A549 (cell line): ENCODE results near the gene TIAM2. TPM values are rescaled to one million over a fixed set of nuclear protein-coding genes. Genes with fewer than 3 reads are reported as not detected.

Experiments used
- ATAC-seq, 2 experiments: fragments of 200-7000 bp in 1 of 2; fragments of >200 bp in 1 of 2; cut with Nextera tagmentation in 1 of 2; cut with Tn5 transposase in 1 of 2; 3 replicates each; pipeline versions ENCODE4 v1.8.0 to v1.9.1; 2018 to 2020; ENCODE audit warnings: mild to moderate bottlenecking in 1 of 2, moderate library complexity in 1 of 2
- CTCF ChIA-PET: fragments of 300-600 bp; sonication (Branson Sonifier 250); formaldehyde crosslinking; extraction: SDS; loops from one replicate; lab custom pipeline; 2021; ENCODE audit warnings: antibody characterized with exemption, inconsistent platforms; lab: Yijun Ruan, JAX
- POLR2A ChIA-PET: fragments of 350-600 bp; formaldehyde crosslinking; extraction: SDS; loops from one replicate; lab custom pipeline; 2021; ENCODE audit warnings: antibody characterized with exemption, inconsistent platforms; lab: Yijun Ruan, JAX
- DNase-seq, 2 experiments: peaks; one replicate each; pipeline versions ENCODE4 v3.0.0 to v3.0.0-alpha.2; 2011 to 2016; ENCODE audit warnings: low read depth in 1 of 2, low spot score in 1 of 2
- FAIRE-seq: peaks from 2 replicates; lab custom pipeline; 2011; peaks lifted over from hg19 to GRCh38; lab: Jason Lieb, UNC
- H3K27ac ChIP-seq, 2 experiments: fragments of >200 bp; sonication (Bioruptor Twin); formaldehyde crosslinking; 3 replicates each; pipeline ENCODE4 v1.5.1; 2016 to 2017
- H3K4me1 ChIP-seq: fragments of >200 bp; sonication (Bioruptor Twin); formaldehyde crosslinking; 3 replicates; pipeline ENCODE4 v1.6.1; 2016
- H3K4me2 ChIP-seq: fragments of >200 bp; sonication (Bioruptor Twin); formaldehyde crosslinking; 3 replicates; pipeline ENCODE4 v1.6.1; 2016
- H3K4me3 ChIP-seq: fragments of >200 bp; sonication (Bioruptor Twin); formaldehyde crosslinking; 3 replicates; pipeline ENCODE4 v1.5.1; 2016
- H3K9me3 ChIP-seq: fragments of >200 bp; sonication (Bioruptor Twin); formaldehyde crosslinking; 3 replicates; pipeline ENCODE4 v1.6.1; 2016
- CBX8 ChIP-seq: fragments of 200-600 bp; sonication (generic); IDR thresholded peaks from 2 replicates; pipeline ENCODE4 v1.6.1; 2016
- CEBPB ChIP-seq, 2 experiments: fragments of >200 bp in 1 of 2; sonication (Bioruptor Twin) in 1 of 2; formaldehyde crosslinking in 1 of 2; IDR thresholded peaks; 2 replicates each; pipeline ENCODE4 v1.6.1; 2012 to 2016
- EP300 ChIP-seq, 2 experiments: fragments of >200 bp; sonication (Bioruptor Twin); formaldehyde crosslinking; IDR thresholded peaks; 2 replicates in 1 of 2; 3 replicates in 1 of 2; pipeline ENCODE4 v1.6.1; 2016 to 2017
- ESRRA ChIP-seq: fragments of 150-350 bp; IDR thresholded peaks from 2 replicates; pipeline ENCODE4 v1.6.1; 2014; ENCODE audit warnings: mild to moderate bottlenecking, low read length, borderline replicate concordance
- FOSL2 ChIP-seq, 2 experiments: fragments of 450-650 bp in 1 of 2; fragments of >200 bp in 1 of 2; sonication (Bioruptor Twin) in 1 of 2; formaldehyde crosslinking; IDR thresholded peaks; 2 replicates each; pipeline versions ENCODE4 v1.5.0 to v1.6.1; 2016 to 2020; ENCODE audit warnings: mild to moderate bottlenecking in 1 of 2, moderate library complexity in 1 of 2
- FOXS1 ChIP-seq: fragments of 250-450 bp; sonication (Bioruptor Pico); IDR thresholded peaks from 2 replicates; pipeline ENCODE4 v1.5.0; 2020; ENCODE audit warnings: mild to moderate bottlenecking, moderate library complexity
- GATA3 ChIP-seq: IDR thresholded peaks from 2 replicates; pipeline ENCODE4 v1.6.1; 2012; ENCODE audit warnings: borderline replicate concordance
- HDAC2 ChIP-seq: fragments of 200-600 bp; sonication (generic); IDR thresholded peaks from 2 replicates; pipeline ENCODE4 v1.6.1; 2016
- HOXB5 ChIP-seq: fragments of 250-450 bp; sonication (Bioruptor Pico); IDR thresholded peaks from 2 replicates; pipeline ENCODE4 v1.5.0; 2020; ENCODE audit warnings: mild to moderate bottlenecking, moderate library complexity
- JUNB ChIP-seq: fragments of >200 bp; sonication (Bioruptor Twin); formaldehyde crosslinking; IDR thresholded peaks from 2 replicates; pipeline ENCODE4 v1.6.1; 2016
- KDM5A ChIP-seq: fragments of 200-600 bp; sonication (generic); IDR thresholded peaks from 2 replicates; pipeline ENCODE4 v1.6.1; 2016; ENCODE audit warnings: antibody characterized with exemption, mild to moderate bottlenecking
- NFE2L2 ChIP-seq: fragments of 150-350 bp; conservative IDR thresholded peaks from 2 replicates; pipeline ENCODE4 v1.6.1; 2014; ENCODE audit warnings: low read length
- NPAS2 ChIP-seq: fragments of 250-450 bp; sonication (Bioruptor Pico); IDR thresholded peaks from 2 replicates; pipeline ENCODE4 v1.8.0; 2022; ENCODE audit warnings: mild to moderate bottlenecking, moderate library complexity, borderline replicate concordance
- POLR2AphosphoS2 ChIP-seq: conservative IDR thresholded peaks from 2 replicates; pipeline ENCODE4 v1.6.1; 2012; ENCODE audit warnings: low read length, improper control_type of control experiment, inconsistent platforms
- RAD21 ChIP-seq, 2 experiments: fragments of >200 bp in 1 of 2; sonication (Bioruptor Twin) in 1 of 2; formaldehyde crosslinking in 1 of 2; IDR thresholded peaks in 1 of 2; conservative IDR thresholded peaks in 1 of 2; 2 replicates in 1 of 2; 3 replicates in 1 of 2; pipeline ENCODE4 v1.6.1; 2012 to 2018; ENCODE audit warnings: inconsistent platforms in 1 of 2
- RARB ChIP-seq: fragments of 250-450 bp; sonication (Bioruptor Pico); IDR thresholded peaks from 2 replicates; pipeline ENCODE4 v1.8.0; 2021; ENCODE audit warnings: mild to moderate bottlenecking, moderate library complexity
- SREBF2 ChIP-seq: fragments of 450-650 bp; IDR thresholded peaks from 2 replicates; pipeline ENCODE4 v1.6.1; 2014; ENCODE audit warnings: mild to moderate bottlenecking, moderate library complexity
- ZC3H11A ChIP-seq: fragments of 450-650 bp; IDR thresholded peaks from 2 replicates; pipeline ENCODE4 v1.6.1; 2014; ENCODE audit warnings: antibody characterized with exemption, mild to moderate bottlenecking
- ZFP36 ChIP-seq: fragments of 450-650 bp; IDR thresholded peaks from 2 replicates; pipeline ENCODE4 v1.6.1; 2014; ENCODE audit warnings: borderline replicate concordance; ENCODE audit not compliant: partially characterized antibody
- ZNF302 ChIP-seq: fragments of 250-450 bp; sonication (Bioruptor Pico); IDR thresholded peaks from 2 replicates; pipeline ENCODE4 v1.9.0; 2021; ENCODE audit warnings: inconsistent platforms, mild to moderate bottlenecking, moderate library complexity
- ZSCAN20 ChIP-seq: fragments of 250-450 bp; sonication (Bioruptor Pico); IDR thresholded peaks from 2 replicates; pipeline ENCODE4 v1.8.0; 2022; ENCODE audit warnings: mild to moderate bottlenecking, moderate library complexity
- WGBS: methylation state at CpG from one replicate; pipeline ENCODE4 v1.1.6; 2017; ENCODE audit errors: missing lambda C conversion rate; 5-methylcytosine and 5-hydroxymethylcytosine counted together
- polyA plus RNA-seq, 4 experiments: library from polyadenylated mRNA; depleted of rRNA in 3 of 4; stranded (reverse); fragments of >200 nt; fragmentation: RNase III in 1 of 4; extraction: RNeasy Plus Mini Kit Qiagen cat#74134 plus additional on column Dnase treatment in 1 of 4; gene quantifications; 2 replicates in 3 of 4; 3 replicates in 1 of 4; pipeline ENCODE4 v1.2.3, GENCODE V29; 2011 to 2017
- TF ChIP-seq, protein P1 (sequence below): fragments of 200-600 bp; sonication (generic); IDR thresholded peaks from 2 replicates; pipeline ENCODE4 v1.6.1; 2016; ENCODE audit warnings: antibody characterized with exemption, mild to moderate bottlenecking, moderate library complexity
- TF ChIP-seq, protein P2 (sequence below): fragments of 450-650 bp; IDR thresholded peaks from 2 replicates; pipeline ENCODE4 v1.6.1; 2014; ENCODE audit warnings: antibody characterized with exemption
- TF ChIP-seq, protein P3 (sequence below): fragments of 150-350 bp; IDR thresholded peaks from 2 replicates; pipeline ENCODE4 v1.6.1; 2014; ENCODE audit warnings: low read depth, mild to moderate bottlenecking, low read length
- TF ChIP-seq, protein P4 (sequence below): IDR thresholded peaks from 2 replicates; pipeline ENCODE4 v1.6.1; 2012
- TF ChIP-seq, protein P5 (sequence below): fragments of >200 bp; sonication (Bioruptor Twin); formaldehyde crosslinking; IDR thresholded peaks from 2 replicates; pipeline ENCODE4 v1.6.1; 2016

Gene TIAM2
- polyA plus RNA-seq, 2 of the 4 experiments (the other 2 are of a cell fraction), result 2.5 to 3.1 TPM

DNA sequence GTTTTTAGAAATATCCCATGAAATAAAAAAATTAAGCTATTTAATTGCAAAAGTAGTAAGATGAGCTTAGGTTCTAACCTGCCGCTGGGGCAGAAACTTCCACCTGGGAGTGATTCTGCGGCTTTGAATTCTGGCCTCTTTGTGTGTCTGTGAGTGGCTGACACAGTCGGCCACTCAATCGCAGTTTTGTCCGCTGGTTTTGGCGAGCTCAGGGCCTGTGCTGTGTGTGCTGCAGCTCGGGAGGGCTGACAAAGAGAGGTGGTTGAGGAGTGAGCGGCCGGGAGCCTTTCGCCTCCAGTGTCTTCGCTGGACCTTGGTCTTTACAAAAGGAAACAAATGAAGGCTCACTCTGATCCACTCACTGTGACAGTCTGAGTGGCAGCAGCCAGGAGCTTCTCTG lies 128.4 kb downstream of the TIAM2 start:
- ChIA-PET CTCF (interaction anchor here (0.6 to 1.4 kb wide), 2 partner anchors 13 to 15 kb away, joined by 3 to 5 read pairs; no protein-coding TSS in a partner anchor), POLR2A (no interaction called here)
- DNase-seq (no peak), FAIRE-seq (no peak), ATAC-seq (no peak)
- no peak overlapping the region for H3K4me2 ChIP-seq
- no peak overlapping the region for H3K4me3 ChIP-seq
- H3K27ac ChIP-seq, result no peak overlapping the region
- TF ChIP-seq EP300 (IDR thresholded peaks at IDR 0.05) (no peak), ZC3H11A (no peak), CBX8 (no peak), ZFP36 (no peak)
- TF ChIP-seq, protein P1, sequence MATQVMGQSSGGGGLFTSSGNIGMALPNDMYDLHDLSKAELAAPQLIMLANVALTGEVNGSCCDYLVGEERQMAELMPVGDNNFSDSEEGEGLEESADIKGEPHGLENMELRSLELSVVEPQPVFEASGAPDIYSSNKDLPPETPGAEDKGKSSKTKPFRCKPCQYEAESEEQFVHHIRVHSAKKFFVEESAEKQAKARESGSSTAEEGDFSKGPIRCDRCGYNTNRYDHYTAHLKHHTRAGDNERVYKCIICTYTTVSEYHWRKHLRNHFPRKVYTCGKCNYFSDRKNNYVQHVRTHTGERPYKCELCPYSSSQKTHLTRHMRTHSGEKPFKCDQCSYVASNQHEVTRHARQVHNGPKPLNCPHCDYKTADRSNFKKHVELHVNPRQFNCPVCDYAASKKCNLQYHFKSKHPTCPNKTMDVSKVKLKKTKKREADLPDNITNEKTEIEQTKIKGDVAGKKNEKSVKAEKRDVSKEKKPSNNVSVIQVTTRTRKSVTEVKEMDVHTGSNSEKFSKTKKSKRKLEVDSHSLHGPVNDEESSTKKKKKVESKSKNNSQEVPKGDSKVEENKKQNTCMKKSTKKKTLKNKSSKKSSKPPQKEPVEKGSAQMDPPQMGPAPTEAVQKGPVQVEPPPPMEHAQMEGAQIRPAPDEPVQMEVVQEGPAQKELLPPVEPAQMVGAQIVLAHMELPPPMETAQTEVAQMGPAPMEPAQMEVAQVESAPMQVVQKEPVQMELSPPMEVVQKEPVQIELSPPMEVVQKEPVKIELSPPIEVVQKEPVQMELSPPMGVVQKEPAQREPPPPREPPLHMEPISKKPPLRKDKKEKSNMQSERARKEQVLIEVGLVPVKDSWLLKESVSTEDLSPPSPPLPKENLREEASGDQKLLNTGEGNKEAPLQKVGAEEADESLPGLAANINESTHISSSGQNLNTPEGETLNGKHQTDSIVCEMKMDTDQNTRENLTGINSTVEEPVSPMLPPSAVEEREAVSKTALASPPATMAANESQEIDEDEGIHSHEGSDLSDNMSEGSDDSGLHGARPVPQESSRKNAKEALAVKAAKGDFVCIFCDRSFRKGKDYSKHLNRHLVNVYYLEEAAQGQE, result no peak
- WGBS, result 91% methylated on average over 7 of the region's 11 CpGs
- peaks cover 17% of the 10 kb centered on the region for H3K4me1 ChIP-seq
- no peaks in the 10 kb centered on the region for H3K9me3 ChIP-seq

DNA sequence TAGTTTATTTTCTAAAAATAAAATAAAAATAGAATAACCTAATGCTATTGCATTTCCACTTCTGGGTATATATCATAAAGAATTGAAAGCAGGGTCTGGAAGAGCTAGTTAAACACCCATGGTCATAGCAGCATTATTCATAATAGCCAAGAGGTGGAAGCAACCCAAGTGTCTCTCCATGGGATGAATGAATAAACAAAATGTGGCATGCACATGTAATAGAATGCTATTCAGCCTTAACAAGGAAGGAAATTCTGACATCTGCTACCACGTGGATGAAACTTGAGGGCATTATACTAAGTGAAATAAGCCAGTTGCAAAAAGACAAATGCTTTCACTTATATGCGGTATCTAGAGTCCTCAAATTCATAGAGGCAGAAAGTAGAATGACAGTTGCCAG lies 130.8 kb downstream of the TIAM2 start:
- WGBS, result 83% methylated on average over 2 of the region's 2 CpGs
- POLR2A ChIA-PET, result no interaction called here
- Histone ChIP-seq H3K9me3 (no peaks in the 10 kb centered on the region), H3K27ac (peak overlapping the region in 1 of 2 experiments; percentile 1; a peak in 1 of 6 replicates), H3K4me2 (no peak overlapping the region), H3K4me3 (no peak overlapping the region), H3K4me1 (peaks cover 17% of the 10 kb centered on the region)
- CTCF ChIA-PET, result no interaction called here
- DNase-seq, result no peak
- no peak for FAIRE-seq
- ATAC-seq, result no peak
- TF ChIP-seq, protein P2, sequence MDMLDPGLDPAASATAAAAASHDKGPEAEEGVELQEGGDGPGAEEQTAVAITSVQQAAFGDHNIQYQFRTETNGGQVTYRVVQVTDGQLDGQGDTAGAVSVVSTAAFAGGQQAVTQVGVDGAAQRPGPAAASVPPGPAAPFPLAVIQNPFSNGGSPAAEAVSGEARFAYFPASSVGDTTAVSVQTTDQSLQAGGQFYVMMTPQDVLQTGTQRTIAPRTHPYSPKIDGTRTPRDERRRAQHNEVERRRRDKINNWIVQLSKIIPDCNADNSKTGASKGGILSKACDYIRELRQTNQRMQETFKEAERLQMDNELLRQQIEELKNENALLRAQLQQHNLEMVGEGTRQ, result no peak
- TF ChIP-seq ZSCAN20 (CRISPR knock-in tag), result no peak
- TF ChIP-seq NFE2L2, result no peak
- no peak for TF ChIP-seq CEBPB (IDR thresholded peaks at IDR 0.05)
- no peak for TF ChIP-seq KDM5A
- no peak for TF ChIP-seq RARB (CRISPR knock-in tag)
- TF ChIP-seq, protein P3, sequence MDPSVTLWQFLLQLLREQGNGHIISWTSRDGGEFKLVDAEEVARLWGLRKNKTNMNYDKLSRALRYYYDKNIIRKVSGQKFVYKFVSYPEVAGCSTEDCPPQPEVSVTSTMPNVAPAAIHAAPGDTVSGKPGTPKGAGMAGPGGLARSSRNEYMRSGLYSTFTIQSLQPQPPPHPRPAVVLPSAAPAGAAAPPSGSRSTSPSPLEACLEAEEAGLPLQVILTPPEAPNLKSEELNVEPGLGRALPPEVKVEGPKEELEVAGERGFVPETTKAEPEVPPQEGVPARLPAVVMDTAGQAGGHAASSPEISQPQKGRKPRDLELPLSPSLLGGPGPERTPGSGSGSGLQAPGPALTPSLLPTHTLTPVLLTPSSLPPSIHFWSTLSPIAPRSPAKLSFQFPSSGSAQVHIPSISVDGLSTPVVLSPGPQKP, result no peak
- no peak for TF ChIP-seq RAD21 (conservative IDR thresholded peaks at IDR 0.05 in 1 of 2, IDR thresholded peaks at IDR 0.05 in 1 of 2)
- TF ChIP-seq SREBF2, result no peak
- TF ChIP-seq, protein P4, sequence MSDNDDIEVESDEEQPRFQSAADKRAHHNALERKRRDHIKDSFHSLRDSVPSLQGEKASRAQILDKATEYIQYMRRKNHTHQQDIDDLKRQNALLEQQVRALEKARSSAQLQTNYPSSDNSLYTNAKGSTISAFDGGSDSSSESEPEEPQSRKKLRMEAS, result no peak
- TF ChIP-seq CBX8, result no peak

DNA sequence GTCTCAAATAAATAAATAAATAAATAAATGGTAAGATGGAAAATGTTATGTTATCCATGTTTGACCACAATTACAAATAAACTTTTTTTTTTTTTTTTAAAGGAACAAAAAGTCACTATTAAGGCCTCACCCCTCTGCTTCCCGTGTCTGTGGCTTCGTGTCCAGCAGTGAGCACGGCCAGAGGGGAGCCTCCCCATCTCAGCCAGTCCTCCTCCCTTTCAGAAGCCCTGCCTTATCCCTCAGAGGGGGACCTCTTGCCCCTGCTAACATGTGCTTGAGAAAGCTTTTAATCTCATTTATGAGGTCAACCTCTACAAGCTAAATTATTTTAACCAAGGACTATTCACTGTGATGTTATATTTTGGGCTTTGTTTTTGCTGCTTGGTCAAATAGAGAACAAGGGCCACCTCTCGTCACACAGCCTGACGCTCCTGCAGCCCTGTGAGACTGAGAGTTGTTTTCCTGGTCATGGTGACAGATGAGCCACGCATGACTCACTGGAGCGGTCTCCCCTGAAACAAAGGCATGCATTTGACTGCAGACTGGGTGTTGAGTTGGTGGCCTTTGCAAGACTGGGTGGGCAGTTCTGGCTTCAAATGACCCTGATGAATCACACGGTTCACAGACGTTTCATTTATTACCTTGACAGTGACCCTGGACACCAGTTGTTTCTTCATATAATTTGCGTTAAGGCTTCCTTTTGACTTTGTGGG lies 131.8 kb downstream of the TIAM2 start:
- H3K4me2 ChIP-seq, result peak overlapping the region; percentile 79
- H3K27ac ChIP-seq, result peak overlapping the region; percentile 69 to 72
- peaks cover 17% of the 10 kb centered on the region for H3K4me1 ChIP-seq
- H3K4me3 ChIP-seq, result no peak overlapping the region
- no peak for FAIRE-seq
- POLR2A ChIA-PET, result no interaction called here
- no peaks in the 10 kb centered on the region for H3K9me3 ChIP-seq
- CTCF ChIA-PET, result interaction anchor here (1.0 kb wide), 1 partner anchor 198 kb away, joined by 3 read pairs; no protein-coding TSS in a partner anchor
- ATAC-seq, result peak; percentile 96 to 99
- DNase-seq, result peak; percentile 72 to 77
- WGBS, result 4% methylated on average over 10 of the region's 10 CpGs
- TF ChIP-seq HDAC2 (no peak), FOXS1 (no peak), ZNF302 (CRISPR knock-in tag) (no peak), FOSL2 (IDR thresholded peaks at IDR 0.05) (peak; percentile 50; the same call in 1 of the 2 replicates), FOSL2 (CRISPR knock-in tag; IDR thresholded peaks at IDR 0.05) (peak; percentile 84), ESRRA (no peak), JUNB (peak; percentile 70), ZC3H11A (no peak), NPAS2 (no peak), GATA3 (peak; percentile 56; the same call in 1 of the 2 replicates), POLR2AphosphoS2 (no peak), HOXB5 (CRISPR knock-in tag) (no peak), KDM5A (no peak), EP300 (IDR thresholded peaks at IDR 0.05) (no peak; a peak in 1 of 5 replicates), NFE2L2 (peak; percentile 22; the same call in 1 of the 2 replicates)
- TF ChIP-seq, protein P5, sequence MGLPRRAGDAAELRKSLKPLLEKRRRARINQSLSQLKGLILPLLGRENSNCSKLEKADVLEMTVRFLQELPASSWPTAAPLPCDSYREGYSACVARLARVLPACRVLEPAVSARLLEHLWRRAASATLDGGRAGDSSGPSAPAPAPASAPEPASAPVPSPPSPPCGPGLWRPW, result no peak
